ENCODE measurements around the gene NR2C2. TPM values are rescaled to one million over a fixed set of nuclear protein-coding genes. Genes with fewer than 3 reads are reported as not detected.

NR2C2 gene
- total and polyA plus RNA-seq, 10 of the 15 experiments (the other 5 are each of a cell fraction or from before 2014, with no cell fraction given) = 2.7 to 30.3 (median 18.3) TPM

- TF ChIP-seq CUX1 (IDR thresholded peaks at IDR 0.05; ENCODE audit: insufficient replicate concordance, low read depth, low read length) = no peak
- no peak for TF ChIP-seq PAX5 (IDR thresholded peaks at IDR 0.05; ENCODE audit: borderline replicate concordance, low read depth, low read length)
- TF ChIP-seq MEF2B (IDR thresholded peaks at IDR 0.05; ENCODE audit: partially characterized antibody, poor library complexity, severe bottlenecking) = no peak
- no peak for TF ChIP-seq TBL1XR1 (IDR thresholded peaks at IDR 0.05; ENCODE audit: low read depth, low read length)
These were observed 61.8 kb downstream of the NR2C2 start (continued) for GRCh38 chr3:15009167-15009566.

- DNase-seq (ENCODE audit: low read depth, low spot score) (no peak), FAIRE-seq (no peak), ATAC-seq (no peak)
- Histone ChIP-seq H3K9ac (ENCODE audit: control insufficient read depth, insufficient read depth, low read length) (no peak overlapping the region), H3K27me3 (replicated peaks in 1 of 2; ENCODE audit: control insufficient read depth in 2 of 2, insufficient read depth in 2 of 2, low read length in 1 of 2) (no peaks in the 10 kb centered on the region), H3K79me2 (ENCODE audit: control insufficient read depth, insufficient read depth, low read length) (no peaks in the 10 kb centered on the region), H4K20me1 (ENCODE audit: control insufficient read depth, insufficient read depth) (no peaks in the 10 kb centered on the region), H3K27ac (ENCODE audit: control insufficient read depth, insufficient read depth) (no peak overlapping the region), H3K4me1 (ENCODE audit: control insufficient read depth, insufficient read depth, low read length) (no peaks in the 10 kb centered on the region), H2AFZ (ENCODE audit: control insufficient read depth, low read depth, low read length) (no peak overlapping the region), H3K9me3 (replicated peaks; ENCODE audit: control insufficient read depth, insufficient read depth, low read length) (no peaks in the 10 kb centered on the region), H3K4me2 (ENCODE audit: control insufficient read depth, insufficient read depth) (no peak overlapping the region), H3K4me3 (no peak overlapping the region), H3K36me3 (ENCODE audit: control insufficient read depth in 2 of 2, insufficient read depth in 2 of 2, low read length in 1 of 2) (peaks cover 12 to 21% of the 10 kb centered on the region in 2 experiments)
- in situ Hi-C loops (cut with MboI) = no loop called here
- CTCF ChIA-PET = interaction anchor here (1.4 kb wide), 1 partner anchor 39 kb away, joined by 3 read pairs; no protein-coding TSS in a partner anchor
- intact Hi-C loops (cut with micrococcal nuclease; ENCODE audit: unreplicated experiment) = no loop called here
- SMC1A ChIA-PET (ENCODE audit: uncharacterized antibody, unreplicated experiment) = interaction anchor here (0.8 kb wide), 1 partner anchor 22 kb away, joined by 3 read pairs; no protein-coding TSS in a partner anchor
- POLR2A ChIA-PET = no interaction called here
- RAD21 ChIA-PET (ENCODE audit: unreplicated experiment) = no interaction called here
- 100% methylated on average over 1 of the region's 1 CpG for WGBS (ENCODE audit: insufficient coverage, insufficient replicate concordance, low lambda C conversion rate, missing lambda C conversion rate)
- BruUV-seq (replicated peaks) = no TSS peak
- TF ChIP-seq CBX5 (IDR thresholded peaks at IDR 0.05; ENCODE audit: low read depth) (no peak), SMARCA5 (IDR thresholded peaks at IDR 0.05) (no peak), SUPT20H (IDR thresholded peaks at IDR 0.05; ENCODE audit: borderline replicate concordance, control insufficient read depth, low read depth, low read length) (no peak), HDAC6 (IDR thresholded peaks at IDR 0.05; ENCODE audit: unreplicated experiment) (no peak), MLLT1 (IDR thresholded peaks at IDR 0.05) (no peak), LARP7 (IDR thresholded peaks at IDR 0.05) (no peak), CUX1 (IDR thresholded peaks at IDR 0.05; ENCODE audit: insufficient replicate concordance, low read depth, low read length) (no peak), NFXL1 (IDR thresholded peaks at IDR 0.05; ENCODE audit: borderline replicate concordance) (no peak)
These were observed 63.3 kb downstream of the NR2C2 start for GRCh38 chr3:15010664-15011063.
